Measurements from ENCODE around the gene TEN1. TPM values are rescaled to one million over a fixed set of nuclear protein-coding genes. Genes with fewer than 3 reads are reported as not detected.
A peak's percentile ranks its signal among the peaks of the same experiment; 100 is the strongest.

Gene TEN1
- total and polyA plus RNA-seq, 2 of the 13 experiments (the other 11 are each of a cell fraction or from before 2014, with no cell fraction given), result 18.0 to 21.3 TPM

- TF ChIP-seq NFYC (CRISPR knock-in tag; IDR thresholded peaks at IDR 0.05), result no peak
- no peak for TF ChIP-seq FIP1L1 (IDR thresholded peaks at IDR 0.05; ENCODE audit: borderline replicate concordance, insufficient read depth, low read depth, low read length)
- TF ChIP-seq ARID3A (IDR thresholded peaks at IDR 0.05; ENCODE audit: low read depth, low read length), result peak; percentile 82
- TF ChIP-seq FLYWCH1 (CRISPR knock-in tag; IDR thresholded peaks at IDR 0.05), result no peak
- no peak for TF ChIP-seq BCLAF1 (IDR thresholded peaks at IDR 0.05)
- TF ChIP-seq KAT8 (CRISPR knock-in tag; IDR thresholded peaks at IDR 0.05), result 0 out of 2 replicates have a peak, but pooled peaks have one; percentile 49
- no peak for TF ChIP-seq SCMH1 (CRISPR knock-in tag; IDR thresholded peaks at IDR 0.05; ENCODE audit: borderline replicate concordance)
- no peak for TF ChIP-seq PRPF4 (IDR thresholded peaks at IDR 0.05; ENCODE audit: low read depth, low read length, poor library complexity, severe bottlenecking)
- no peak for TF ChIP-seq TIGD3 (CRISPR knock-in tag; IDR thresholded peaks at IDR 0.05; ENCODE audit: borderline replicate concordance)
- TF ChIP-seq HNRNPH1 (optimal IDR thresholded peaks at IDR 0.05; ENCODE audit: low read depth, low read length), result no peak
- no peak for TF ChIP-seq ZNF17 (CRISPR knock-in tag; IDR thresholded peaks at IDR 0.05)
- peak; percentile 77; the same call in 1 of the 2 replicates for TF ChIP-seq DNMT3B (CRISPR knock-in tag; conservative IDR thresholded peaks at IDR 0.05)
- TF ChIP-seq RBM22 (optimal IDR thresholded peaks at IDR 0.05; ENCODE audit: low read length), result no peak
- no peak for TF ChIP-seq NFYB (CRISPR knock-in tag; IDR thresholded peaks at IDR 0.05)
- no peak for TF ChIP-seq ZNF572 (CRISPR knock-in tag; IDR thresholded peaks at IDR 0.05)
- no peak for TF ChIP-seq ZNF275 (CRISPR knock-in tag; IDR thresholded peaks at IDR 0.05; ENCODE audit: borderline replicate concordance)
- no peak for TF ChIP-seq ZNF251 (CRISPR knock-in tag; IDR thresholded peaks at IDR 0.05)
- TF ChIP-seq ZNF343 (CRISPR knock-in tag; IDR thresholded peaks at IDR 0.05), result no peak
- peak; percentile 74; the same call in 1 of the 2 replicates for TF ChIP-seq ATF2 (CRISPR knock-in tag; IDR thresholded peaks at IDR 0.05)
- peak; percentile 75; the same call in 1 of the 2 replicates for TF ChIP-seq ZBTB21 (CRISPR knock-in tag; IDR thresholded peaks at IDR 0.05)
- TF ChIP-seq KLF16 (CRISPR knock-in tag; IDR thresholded peaks at IDR 0.05), result peak in 1 of 2 experiments; percentile 0; a peak in 2 of 4 replicates
- TF ChIP-seq TBX3 (IDR thresholded peaks at IDR 0.05; ENCODE audit: borderline replicate concordance), result no peak
These were observed 2.7 kb upstream of the TEN1 start (continued) for GRCh38 chr17:75976175-75976848.

Measured in HepG2 (cell line).